ENCODE measurements around the gene GPR84. TPM values are rescaled to one million over a fixed set of nuclear protein-coding genes. Genes with fewer than 3 reads are reported as not detected.

GPR84 gene
- total and polyA plus RNA-seq, 5 donors from 2014 or later, result not detected

DNA sequence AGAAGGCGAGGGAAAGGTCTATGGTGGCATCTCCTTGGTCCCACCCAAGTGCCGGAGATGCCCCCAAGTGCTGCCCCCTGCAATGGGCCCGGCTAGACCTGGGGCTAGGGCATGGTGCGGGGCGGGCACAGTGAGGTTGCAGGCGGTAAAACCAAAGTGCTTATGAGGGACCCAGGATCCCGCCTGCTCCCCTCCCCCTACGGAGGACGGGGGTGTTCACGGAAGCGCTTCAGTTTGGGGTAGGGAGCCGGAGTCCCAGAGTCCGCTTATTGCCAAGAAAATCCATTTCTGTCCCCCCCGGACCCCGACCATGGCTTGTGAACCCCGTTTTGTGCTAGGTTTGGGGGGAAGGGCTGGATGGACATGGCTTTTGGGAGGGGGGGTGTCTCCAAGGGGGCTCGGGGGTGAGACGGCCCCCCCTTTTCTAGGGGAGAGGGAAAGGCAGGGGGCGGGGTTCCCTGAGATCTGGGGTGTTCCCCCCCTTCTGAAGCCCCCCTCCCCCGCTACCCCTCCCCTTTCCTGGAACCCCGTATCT lies 5.4 kb upstream of the GPR84 start:
- no peak overlapping the region for H3K27ac ChIP-seq (ENCODE audit: insufficient read depth, low read length, poor library complexity, severe bottlenecking)
- peaks cover 6% of the 10 kb centered on the region for H3K27me3 ChIP-seq (ENCODE audit: control insufficient read depth, insufficient read depth, low read length)
- H3K4me3 ChIP-seq (ENCODE audit: low read depth, low read length), result no peak overlapping the region
- no peaks in the 10 kb centered on the region for H3K36me3 Mint-ChIP-seq
- no peak overlapping the region for H3K27ac Mint-ChIP-seq
- no peaks in the 10 kb centered on the region for H3K9me3 Mint-ChIP-seq
- no peak for ATAC-seq (ENCODE audit: low read depth in 2 of 2)
- H3K4me1 Mint-ChIP-seq, result peaks cover under 1 to 24% (median 10%) of the 10 kb centered on the region in 4 donors
- no peaks in the 10 kb centered on the region for H3K9me3 ChIP-seq (ENCODE audit: control insufficient read depth in 2 of 2, low read length in 2 of 2)
- H3K36me3 ChIP-seq (ENCODE audit: control insufficient read depth, insufficient read depth, low read length), result no peaks in the 10 kb centered on the region
- DNase-seq, result no peak
- peaks cover 5% of the 10 kb centered on the region for H3K27me3 Mint-ChIP-seq
- H3K4me1 ChIP-seq (ENCODE audit: control insufficient read depth, insufficient read depth, low read length, poor library complexity, severe bottlenecking), result peaks cover 12% of the 10 kb centered on the region
- peak overlapping the region in 1 of 4 donors; percentile 77 for H3K4me3 Mint-ChIP-seq

DNA sequence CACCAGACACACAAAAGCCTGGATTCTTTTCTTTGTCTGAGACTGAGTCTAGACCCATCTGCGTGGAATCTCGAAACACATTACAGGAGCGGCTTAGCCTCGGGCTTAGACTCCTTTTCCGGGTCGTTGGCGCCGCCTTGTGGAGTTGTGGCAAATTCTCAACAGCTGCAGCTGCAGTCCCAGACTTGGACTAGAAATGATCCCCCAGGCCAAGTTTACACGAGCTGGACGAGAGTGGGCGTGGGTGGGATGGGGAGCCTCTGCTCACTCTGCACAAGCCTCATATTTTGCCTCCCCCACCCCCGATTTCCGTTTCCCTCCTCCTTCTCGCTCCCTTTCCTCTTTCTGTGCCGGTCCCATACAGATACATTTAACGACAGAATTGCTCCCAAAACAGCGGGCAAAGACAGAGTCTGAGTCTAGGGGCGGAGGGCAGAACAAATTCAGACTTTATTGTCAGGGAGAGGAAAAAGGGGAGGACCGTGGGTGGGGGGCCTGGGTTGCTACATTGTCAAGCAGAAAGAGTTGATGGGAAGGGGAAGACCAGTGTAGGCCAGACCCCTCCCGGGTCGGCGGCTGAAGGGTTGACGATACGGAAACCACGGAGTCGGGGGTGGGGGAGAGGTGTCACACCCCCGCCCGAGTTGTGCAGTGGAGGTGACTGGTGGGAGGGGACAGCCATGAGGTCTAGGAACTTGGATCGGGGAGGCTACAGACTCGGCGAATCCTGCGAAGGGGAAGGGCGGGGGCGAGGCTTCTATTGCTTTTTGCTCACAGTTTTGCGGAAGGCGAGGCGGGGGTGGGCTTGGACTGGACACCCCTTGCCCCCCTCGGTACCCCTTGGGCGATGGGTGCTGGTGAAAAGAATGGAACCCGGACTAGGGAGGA lies 4.7 kb upstream of the GPR84 start:
- Histone ChIP-seq H3K36me3 (ENCODE audit: control insufficient read depth, insufficient read depth, low read length) (no peaks in the 10 kb centered on the region), H3K27me3 (ENCODE audit: control insufficient read depth, insufficient read depth, low read length) (peaks cover 6% of the 10 kb centered on the region), H3K4me3 (ENCODE audit: low read depth, low read length) (peak overlapping the region; percentile 67), H3K27ac (ENCODE audit: insufficient read depth, low read length, poor library complexity, severe bottlenecking) (no peak overlapping the region), H3K9me3 (ENCODE audit: control insufficient read depth in 2 of 2, low read length in 2 of 2) (no peaks in the 10 kb centered on the region), H3K4me1 (ENCODE audit: control insufficient read depth, insufficient read depth, low read length, poor library complexity, severe bottlenecking) (peaks cover 19% of the 10 kb centered on the region)
- Mint-ChIP-seq H3K9me3 (no peaks in the 10 kb centered on the region), H3K27ac (peak overlapping the region; percentile 26 to 76 (median 65)), H3K36me3 (no peaks in the 10 kb centered on the region), H3K4me1 (peaks cover 6 to 32% (median 17%) of the 10 kb centered on the region in 4 donors), H3K4me3 (peak overlapping the region; percentile 31 to 77 (median 67)), H3K27me3 (peaks cover 5% of the 10 kb centered on the region)
- peak; percentile 88 to 92 for ATAC-seq (ENCODE audit: low read depth in 2 of 2)
- DNase-seq, result peak; percentile 80 to 87 (median 83)

DNA sequence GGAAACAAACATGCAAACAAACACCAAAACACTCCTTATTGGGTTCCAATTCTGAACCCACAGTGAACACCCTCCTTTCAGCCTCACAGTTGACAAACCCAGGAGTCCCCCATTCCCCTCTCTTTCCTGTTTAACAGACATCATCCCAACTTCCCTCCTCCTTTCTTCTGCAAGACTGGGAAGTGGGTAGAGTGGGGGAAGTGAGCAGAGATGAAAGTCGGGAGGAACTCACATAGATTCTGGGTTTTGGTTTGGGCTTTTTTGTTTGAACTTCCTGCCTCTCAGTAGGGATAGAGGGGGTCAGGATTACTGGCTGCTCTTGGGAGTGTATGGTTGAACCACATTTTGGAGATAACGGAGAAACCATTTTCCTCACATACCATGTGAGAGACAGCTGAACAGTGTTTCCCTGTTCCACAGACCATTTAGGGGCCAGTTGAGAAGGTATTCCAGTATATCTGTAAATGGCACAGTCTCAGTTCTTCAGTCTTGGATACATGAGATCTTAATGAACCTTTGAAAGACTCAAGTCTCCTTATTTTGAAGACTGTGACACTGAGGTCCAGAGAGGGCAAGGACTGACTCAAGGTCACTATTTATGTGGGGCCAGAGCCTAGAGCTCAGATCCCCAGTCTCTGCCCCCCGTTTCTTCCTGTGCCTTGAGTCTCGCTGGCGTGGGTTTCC lies 3.9 kb upstream of the GPR84 start:
- Histone ChIP-seq H3K9me3 (ENCODE audit: control insufficient read depth in 2 of 2, low read length in 2 of 2) (no peaks in the 10 kb centered on the region), H3K4me1 (ENCODE audit: control insufficient read depth, insufficient read depth, low read length, poor library complexity, severe bottlenecking) (peaks cover 22% of the 10 kb centered on the region), H3K27me3 (ENCODE audit: control insufficient read depth, insufficient read depth, low read length) (peaks cover 6% of the 10 kb centered on the region), H3K27ac (ENCODE audit: insufficient read depth, low read length, poor library complexity, severe bottlenecking) (no peak overlapping the region), H3K4me3 (ENCODE audit: low read depth, low read length) (peak overlapping the region; percentile 67), H3K36me3 (ENCODE audit: control insufficient read depth, insufficient read depth, low read length) (no peaks in the 10 kb centered on the region)
- Mint-ChIP-seq H3K4me1 (peaks cover 6 to 38% (median 20%) of the 10 kb centered on the region in 4 donors), H3K27me3 (peaks cover 5% of the 10 kb centered on the region), H3K27ac (peak overlapping the region; percentile 26 to 76 (median 65)), H3K36me3 (no peaks in the 10 kb centered on the region), H3K9me3 (no peaks in the 10 kb centered on the region), H3K4me3 (peak overlapping the region in 3 of 4 donors; percentile 31 to 73 (median 61))
- ATAC-seq (ENCODE audit: low read depth in 2 of 2) (peak in 1 of 2 donors; percentile 14), DNase-seq (no peak)

DNA sequence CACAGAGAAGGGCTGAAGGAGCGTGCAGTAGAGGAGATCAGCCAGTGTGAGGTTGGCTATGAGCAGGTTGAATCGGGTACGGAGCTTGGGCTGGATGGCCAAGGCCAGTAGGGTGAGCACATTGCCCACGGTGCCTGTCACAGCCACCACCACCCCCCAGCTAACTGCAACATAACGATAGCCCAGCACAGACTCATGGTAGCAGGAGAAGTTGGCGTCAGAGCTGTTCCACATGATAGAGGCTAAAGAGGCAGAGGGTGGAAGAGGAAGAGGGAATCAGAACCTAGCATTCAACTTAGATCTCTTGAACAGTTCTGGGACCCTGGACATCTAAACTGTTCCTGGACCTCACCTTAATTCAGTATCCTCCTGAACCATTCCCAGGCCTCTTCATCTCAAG lies 668 bp downstream of the GPR84 start:
- no peaks in the 10 kb centered on the region for H3K9me3 ChIP-seq (ENCODE audit: control insufficient read depth in 2 of 2, low read length in 2 of 2)
- ATAC-seq (ENCODE audit: low read depth in 2 of 2) (no peak), DNase-seq (no peak)
- Mint-ChIP-seq H3K4me3 (no peak overlapping the region), H3K4me1 (peaks cover 6 to 29% (median 14%) of the 10 kb centered on the region in 4 donors), H3K27me3 (peaks cover 5% of the 10 kb centered on the region), H3K36me3 (no peaks in the 10 kb centered on the region), H3K27ac (no peak overlapping the region), H3K9me3 (no peaks in the 10 kb centered on the region)
- no peaks in the 10 kb centered on the region for H3K36me3 ChIP-seq (ENCODE audit: control insufficient read depth, insufficient read depth, low read length)
- no peak overlapping the region for H3K27ac ChIP-seq (ENCODE audit: insufficient read depth, low read length, poor library complexity, severe bottlenecking)
- H3K27me3 ChIP-seq (ENCODE audit: control insufficient read depth, insufficient read depth, low read length), result peaks cover 6% of the 10 kb centered on the region
- H3K4me1 ChIP-seq (ENCODE audit: control insufficient read depth, insufficient read depth, low read length, poor library complexity, severe bottlenecking), result peaks cover 27% of the 10 kb centered on the region
- no peak overlapping the region for H3K4me3 ChIP-seq (ENCODE audit: low read depth, low read length)

DNA sequence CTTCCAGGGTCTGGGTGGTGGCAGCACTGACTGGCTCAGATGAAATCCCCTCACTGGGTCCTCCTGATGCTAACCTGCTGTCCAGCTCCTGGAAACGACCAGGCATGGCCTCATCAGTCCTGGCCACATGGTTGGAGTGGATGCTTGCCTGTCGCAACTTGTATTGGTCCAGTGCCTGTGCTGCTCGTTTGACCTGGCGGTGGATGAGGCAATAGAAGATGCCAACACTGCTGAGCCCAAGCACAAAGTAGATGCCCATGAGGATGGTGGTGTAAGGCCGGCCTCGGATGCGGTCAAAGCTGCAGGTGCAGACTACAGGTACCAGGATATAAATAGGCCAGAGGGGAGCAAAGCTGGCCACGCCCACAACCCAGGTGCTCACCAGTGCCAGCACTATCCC lies 1.2 kb downstream of the GPR84 start:
- peaks cover 6 to 23% (median 11%) of the 10 kb centered on the region in 4 donors for H3K4me1 Mint-ChIP-seq
- no peak for DNase-seq
- no peak overlapping the region for H3K4me3 Mint-ChIP-seq
- no peak overlapping the region for H3K27ac Mint-ChIP-seq
- no peaks in the 10 kb centered on the region for H3K36me3 ChIP-seq (ENCODE audit: control insufficient read depth, insufficient read depth, low read length)
- H3K9me3 Mint-ChIP-seq, result no peaks in the 10 kb centered on the region
- no peak overlapping the region for H3K4me3 ChIP-seq (ENCODE audit: low read depth, low read length)
- H3K36me3 Mint-ChIP-seq, result no peaks in the 10 kb centered on the region
- no peak for ATAC-seq (ENCODE audit: low read depth in 2 of 2)
- peaks cover 5% of the 10 kb centered on the region for H3K27me3 Mint-ChIP-seq
- peaks cover 27% of the 10 kb centered on the region for H3K4me1 ChIP-seq (ENCODE audit: control insufficient read depth, insufficient read depth, low read length, poor library complexity, severe bottlenecking)
- peaks cover 4% of the 10 kb centered on the region for H3K27me3 ChIP-seq (ENCODE audit: control insufficient read depth, insufficient read depth, low read length)
- no peaks in the 10 kb centered on the region for H3K9me3 ChIP-seq (ENCODE audit: control insufficient read depth in 2 of 2, low read length in 2 of 2)
- H3K27ac ChIP-seq (ENCODE audit: insufficient read depth, low read length, poor library complexity, severe bottlenecking), result no peak overlapping the region

DNA sequence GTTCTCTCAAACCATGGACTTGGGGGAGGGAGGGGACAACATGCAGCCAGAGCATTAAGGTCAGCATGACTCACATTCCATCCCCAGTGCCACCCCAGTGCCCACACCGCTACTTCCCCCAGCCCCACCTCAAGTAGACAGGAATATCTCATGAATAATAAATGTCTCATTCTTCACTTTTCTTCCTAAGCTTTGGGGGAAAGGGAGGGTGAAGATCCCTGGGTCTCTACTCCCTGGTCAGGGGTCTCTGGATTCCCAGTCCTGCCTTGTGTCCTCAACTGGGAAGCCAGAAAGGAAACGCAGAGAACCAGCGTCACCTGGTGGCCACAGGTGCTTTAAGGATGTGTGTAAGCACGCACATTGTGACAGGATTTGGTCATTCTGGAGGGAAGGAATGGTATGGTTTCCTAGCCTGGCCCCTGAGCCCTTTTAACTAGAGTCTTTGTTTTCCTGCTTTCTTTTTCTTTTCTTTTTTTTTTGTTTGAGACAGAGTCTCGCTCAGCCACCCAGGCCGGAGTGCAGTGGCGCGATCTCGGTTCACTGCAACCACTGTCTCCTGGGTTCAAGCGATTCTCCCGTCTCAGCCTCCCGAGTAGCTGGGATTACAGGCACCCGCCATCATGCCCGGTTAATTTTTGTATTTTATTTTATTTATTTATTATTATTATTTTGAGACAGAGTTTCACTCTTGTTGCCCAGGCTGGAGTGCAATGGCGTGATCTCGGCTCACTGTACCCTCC lies 3.4 kb downstream of the GPR84 start:
- peak in 2 of 3 donors; percentile 36 to 57 for DNase-seq

DNA sequence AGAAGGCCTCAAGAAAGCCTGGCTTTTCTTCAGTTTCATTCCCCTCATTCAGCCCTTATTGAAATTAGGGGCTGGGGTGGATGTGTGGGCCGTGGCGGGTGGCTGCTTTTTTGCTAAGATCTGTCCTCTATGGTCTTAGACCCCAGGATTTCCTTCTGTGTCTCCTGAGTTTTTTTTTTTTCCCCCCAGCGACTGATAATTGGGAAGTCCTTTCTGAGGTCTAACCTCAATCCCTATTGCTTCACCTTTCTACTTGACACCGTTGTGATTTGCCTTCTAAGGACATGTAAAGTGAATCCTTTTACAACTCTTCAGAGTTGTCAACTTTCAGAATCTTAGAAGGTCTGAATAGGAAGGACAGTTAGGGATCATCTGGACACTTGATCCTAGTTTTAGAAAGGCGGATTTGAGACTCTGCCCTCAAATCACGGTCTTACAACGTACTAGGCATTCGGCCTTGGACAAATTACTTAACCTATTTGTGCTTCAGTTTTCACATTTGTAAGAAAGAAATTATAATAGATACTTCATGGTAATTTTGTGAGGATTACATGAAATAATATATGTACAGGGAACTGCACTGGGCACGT lies 4.4 kb downstream of the GPR84 start:
- Histone ChIP-seq H3K9me3 (ENCODE audit: control insufficient read depth in 2 of 2, low read length in 2 of 2) (no peaks in the 10 kb centered on the region), H3K27me3 (ENCODE audit: control insufficient read depth, insufficient read depth, low read length) (no peaks in the 10 kb centered on the region), H3K27ac (ENCODE audit: insufficient read depth, low read length, poor library complexity, severe bottlenecking) (peak overlapping the region; percentile 84), H3K4me3 (ENCODE audit: low read depth, low read length) (peak overlapping the region; percentile 88), H3K4me1 (ENCODE audit: control insufficient read depth, insufficient read depth, low read length, poor library complexity, severe bottlenecking) (peaks cover 31% of the 10 kb centered on the region), H3K36me3 (ENCODE audit: control insufficient read depth, insufficient read depth, low read length) (no peaks in the 10 kb centered on the region)
- H3K27me3 Mint-ChIP-seq, result no peaks in the 10 kb centered on the region
- peaks cover 6 to 24% (median 11%) of the 10 kb centered on the region in 4 donors for H3K4me1 Mint-ChIP-seq
- H3K27ac Mint-ChIP-seq, result peak overlapping the region in 1 of 3 donors; percentile 73
- DNase-seq (no peak), ATAC-seq (ENCODE audit: low read depth in 2 of 2) (no peak)
- H3K36me3 Mint-ChIP-seq, result peaks cover 2% of the 10 kb centered on the region
- no peak overlapping the region for H3K4me3 Mint-ChIP-seq
- H3K9me3 Mint-ChIP-seq, result no peaks in the 10 kb centered on the region

More for the DNA sequence above, 3.4 kb downstream of the GPR84 start:
- H3K4me3 Mint-ChIP-seq, result peak overlapping the region in 2 of 4 donors; percentile 76 to 80
- H3K27ac ChIP-seq (ENCODE audit: insufficient read depth, low read length, poor library complexity, severe bottlenecking), result no peak overlapping the region
- peaks cover 31% of the 10 kb centered on the region for H3K4me1 ChIP-seq (ENCODE audit: control insufficient read depth, insufficient read depth, low read length, poor library complexity, severe bottlenecking)
- no peaks in the 10 kb centered on the region for H3K9me3 Mint-ChIP-seq
- no peaks in the 10 kb centered on the region for H3K9me3 ChIP-seq (ENCODE audit: control insufficient read depth in 2 of 2, low read length in 2 of 2)
- peaks cover 6 to 24% (median 11%) of the 10 kb centered on the region in 4 donors for H3K4me1 Mint-ChIP-seq
- no peak for ATAC-seq (ENCODE audit: low read depth in 2 of 2)
- H3K27me3 Mint-ChIP-seq, result no peaks in the 10 kb centered on the region
- H3K27ac Mint-ChIP-seq, result peak overlapping the region in 2 of 3 donors; percentile 73 to 76
- H3K36me3 Mint-ChIP-seq, result no peaks in the 10 kb centered on the region
- no peaks in the 10 kb centered on the region for H3K27me3 ChIP-seq (ENCODE audit: control insufficient read depth, insufficient read depth, low read length)
- H3K4me3 ChIP-seq (ENCODE audit: low read depth, low read length), result no peak overlapping the region
- no peaks in the 10 kb centered on the region for H3K36me3 ChIP-seq (ENCODE audit: control insufficient read depth, insufficient read depth, low read length)
